Spleen (tissue), 11 donors: ENCODE results near the gene MACROD2. TPM values are rescaled to one million over a fixed set of nuclear protein-coding genes. Genes with fewer than 3 reads are reported as not detected.

ENCODE experiments used
- DNase-seq: peaks from one replicate; pipeline ENCODE4 v3.0.0-alpha.2; 2020
- H3K27ac ChIP-seq, 8 donors: fragments of 200-600 bp; sonication (generic) in 7 of 8; 1 replicate in 4 of 8; 2 replicates in 4 of 8; pipeline versions ENCODE4 v1.5.0 to v1.8.0; 2016 to 2021; ENCODE audit warnings: inconsistent platforms in 4 of 8, mild to moderate bottlenecking in 4 of 8, moderate library complexity in 1 of 8
- H3K27me3 ChIP-seq, 7 donors: fragments of 200-600 bp; sonication (generic) in 6 of 7; replicated peaks in 1 of 7; 1 replicate in 4 of 7; 2 replicates in 3 of 7; pipeline versions ENCODE4 v1.5.0 to v1.8.0; 2016 to 2021; ENCODE audit warnings: inconsistent platforms in 3 of 7, mild to moderate bottlenecking in 1 of 7
- H3K36me3 ChIP-seq, 6 donors: fragments of 200-600 bp; sonication (generic) in 5 of 6; 1 replicate in 4 of 6; 2 replicates in 2 of 6; pipeline versions ENCODE4 v1.5.0 to v1.8.0; 2016 to 2021; ENCODE audit warnings: inconsistent platforms in 2 of 6
- H3K4me1 ChIP-seq, 6 donors: fragments of 200-600 bp; sonication (generic) in 5 of 6; 1 replicate in 3 of 6; 2 replicates in 3 of 6; pipeline versions ENCODE4 v1.5.0 to v1.8.0; 2016 to 2021; ENCODE audit warnings: inconsistent platforms in 3 of 6
- H3K4me3 ChIP-seq, 8 donors: fragments of 200-600 bp; sonication (generic) in 7 of 8; 1 replicate in 4 of 8; 2 replicates in 4 of 8; pipeline versions ENCODE4 v1.5.0 to v1.8.0; 2016 to 2021; ENCODE audit warnings: inconsistent platforms in 4 of 8, mild to moderate bottlenecking in 4 of 8, moderate library complexity in 2 of 8
- H3K9me3 ChIP-seq, 8 donors: fragments of 200-600 bp; sonication (generic) in 7 of 8; 1 replicate in 4 of 8; 2 replicates in 4 of 8; pipeline versions ENCODE4 v1.5.0 to v1.8.0; 2016 to 2021; ENCODE audit warnings: inconsistent platforms in 4 of 8
- CTCF ChIP-seq, 11 experiments: fragments of 200-600 bp in 7 of 11; fragments of 450-650 bp in 4 of 11; sonication (generic) in 4 of 11; IDR thresholded peaks in 8 of 11; conservative IDR thresholded peaks in 3 of 11; 1 replicate in 7 of 11; 2 replicates in 4 of 11; pipeline versions ENCODE4 v1.4.0 to v1.8.0; 2016 to 2021; ENCODE audit warnings: antibody characterized with exemption in 11 of 11, inconsistent platforms in 4 of 11, mild to moderate bottlenecking in 1 of 11
- POLR2A ChIP-seq, 3 donors: fragments of 450-650 bp; IDR thresholded peaks; one replicate each; pipeline ENCODE4 v1.5.1; 2017; ENCODE audit warnings: antibody characterized with exemption in 3 of 3, mild to moderate bottlenecking in 1 of 3
- POLR2AphosphoS5 ChIP-seq, 3 donors: sonication (generic); formaldehyde crosslinking; IDR thresholded peaks; one replicate each; pipeline ENCODE4 v1.5.1; 2017; ENCODE audit warnings: antibody characterized with exemption in 3 of 3
- WGBS, 5 donors: extraction: QIAGEN DNeasy Blood & Tissue Kit in 3 of 5; methylation state at CpG; one replicate each; pipeline versions ENCODE4 v1.1.5 to v1.1.7; 2013 to 2018; 5-methylcytosine and 5-hydroxymethylcytosine counted together
- intact Hi-C: fragments of 100-400 bp; cut with DNase I; formaldehyde crosslinking; loops from one replicate; pipeline ENCODE4 v1.15.0; 2023; ENCODE audit warnings: low total_unique reads
- polyA plus RNA-seq, 3 donors: library from polyadenylated mRNA; stranded (reverse); fragments of 200-250 nt; gene quantifications; one replicate each; pipeline ENCODE4 v1.2.1, GENCODE V29; 2013
- total RNA-seq, 7 donors: library from RNA; depleted of rRNA in 3 of 7; stranded (reverse); fragments of >200 nt in 3 of 7; fragmentation: NEBNext Ultra II Directional in 4 of 7; extraction: Animal tissue kit (Norgen Biotek cat#: 25700) in 4 of 7; gene quantifications; one replicate each; pipeline versions ENCODE4 v1.1.0 to v1.2.1, GENCODE V29; 2016 to 2021
- donor health status: healthy with polysubstance abuse.
- donor health status: DM: no; HTN: no; CAD: no; lungs with moderate emphysema.
- donor health status: DM: no; HTN: no; CAD: no.
- donor health status: Bipolar disorder and iron deficiency.
- donor health status: healthy.
- donor health status: DM: no; HTN: no; CAD: no.
- donor health status: DM: yes; HTN: yes; CAD: no.

Gene MACROD2
- total and polyA plus RNA-seq, 10 donors: 1.5 to 4.7 (median 3.4) TPM

GRCh38 chr20:15542655-15543054 is 1547.3 kb downstream of the MACROD2 start:
- 79 to 86% (median 85%) methylated on average over 5 of the region's 5 CpGs for WGBS, 5 donors
- no peak for TF ChIP-seq CTCF (IDR thresholded peaks at IDR 0.05 in 8 of 11, conservative IDR thresholded peaks at IDR 0.05 in 3 of 11)
- TF ChIP-seq POLR2AphosphoS5 (IDR thresholded peaks at IDR 0.05): no peak
- TF ChIP-seq POLR2A (IDR thresholded peaks at IDR 0.05): no peak

GRCh38 chr20:15544742-15545141 is 1549.4 kb downstream of the MACROD2 start:
- Histone ChIP-seq H3K36me3 (no peaks in the 10 kb centered on the region), H3K27ac (no peak overlapping the region), H3K9me3 (peaks cover 0 to 16% (median 1%) of the 10 kb centered on the region in 8 donors), H3K4me1 (no peaks in the 10 kb centered on the region), H3K27me3 (no peaks in the 10 kb centered on the region), H3K4me3 (no peak overlapping the region)
- 75 to 85% (median 80%) methylated on average over 2 of the region's 2 CpGs for WGBS, 5 donors
- intact Hi-C loops: no loop called here
- DNase-seq: no peak
- TF ChIP-seq POLR2A (IDR thresholded peaks at IDR 0.05): no peak
- TF ChIP-seq CTCF (IDR thresholded peaks at IDR 0.05 in 8 of 11, conservative IDR thresholded peaks at IDR 0.05 in 3 of 11): no peak
- no peak for TF ChIP-seq POLR2AphosphoS5 (IDR thresholded peaks at IDR 0.05)

More at GRCh38 chr20:15542655-15543054, 1547.3 kb downstream of the MACROD2 start:
- Histone ChIP-seq H3K27ac (no peak overlapping the region), H3K4me3 (no peak overlapping the region), H3K27me3 (no peaks in the 10 kb centered on the region), H3K36me3 (no peaks in the 10 kb centered on the region), H3K4me1 (no peaks in the 10 kb centered on the region), H3K9me3 (peaks cover 0 to 12% (median 1%) of the 10 kb centered on the region in 8 donors)
- no peak for DNase-seq
- intact Hi-C loops: no loop called here

GRCh38 chr20:15546525-15547023 is 1551.3 kb downstream of the MACROD2 start:
- 71 to 86% (median 85%) methylated on average over 2 of the region's 2 CpGs for WGBS, 5 donors

GRCh38 chr20:15547119-15547518 is 1551.8 kb downstream of the MACROD2 start:
- 90 to 98% (median 95%) methylated on average over 3 of the region's 3 CpGs for WGBS, 5 donors
- Histone ChIP-seq H3K9me3 (peaks cover 0 to 32% (median 19%) of the 10 kb centered on the region in 8 donors), H3K4me1 (no peaks in the 10 kb centered on the region), H3K27ac (no peak overlapping the region), H3K27me3 (no peaks in the 10 kb centered on the region), H3K4me3 (no peak overlapping the region), H3K36me3 (no peaks in the 10 kb centered on the region)
- TF ChIP-seq POLR2AphosphoS5 (IDR thresholded peaks at IDR 0.05) (no peak), CTCF (IDR thresholded peaks at IDR 0.05 in 8 of 11, conservative IDR thresholded peaks at IDR 0.05 in 3 of 11) (no peak), POLR2A (IDR thresholded peaks at IDR 0.05) (no peak)
- DNase-seq: no peak
- intact Hi-C loops: no loop called here

More at GRCh38 chr20:15546525-15547023, 1551.3 kb downstream of the MACROD2 start:
- Histone ChIP-seq H3K4me1 (no peaks in the 10 kb centered on the region), H3K4me3 (no peak overlapping the region), H3K27me3 (no peaks in the 10 kb centered on the region), H3K9me3 (peaks cover 0 to 26% (median 14%) of the 10 kb centered on the region in 8 donors), H3K27ac (no peak overlapping the region), H3K36me3 (no peaks in the 10 kb centered on the region)
- no peak for DNase-seq
- intact Hi-C loops: no loop called here
- TF ChIP-seq POLR2AphosphoS5 (IDR thresholded peaks at IDR 0.05) (no peak), POLR2A (IDR thresholded peaks at IDR 0.05) (no peak), CTCF (IDR thresholded peaks at IDR 0.05 in 8 of 11, conservative IDR thresholded peaks at IDR 0.05 in 3 of 11) (no peak)
